HCT116 (cell line): Measurements from ENCODE around the gene RIMS1. TPM values are rescaled to one million over a fixed set of nuclear protein-coding genes. Genes with fewer than 3 reads are reported as not detected.

Experiments
- ATAC-seq: fragments of 200-7000 bp; cut with Tn5 transposase; 2 replicates; pipeline ENCODE4 v1.9.1; 2020; ENCODE audit warnings: mild to moderate bottlenecking, moderate library complexity
- BruUV-seq: library from RNA; stranded (reverse); fragments of 400-500 nt; replicated peaks from 2 replicates; lab custom pipeline; 2021; lab: Mats Ljungman, UMichigan
- CTCF ChIA-PET: fragments of 300-600 bp; sonication (Branson Sonifier 250); formaldehyde crosslinking; loops from one replicate; lab custom pipeline; 2021; ENCODE audit warnings: antibody characterized with exemption; lab: Charles Lee
- POLR2A ChIA-PET: fragments of 300-600, 350-600 bp; sonication (Branson Sonifier 250); formaldehyde crosslinking; loops from one replicate; lab custom pipeline; 2021; ENCODE audit warnings: antibody characterized with exemption; lab: Charles Lee
- RAD21 ChIA-PET, 2 experiments: fragments of 300-600 bp; sonication (Branson Sonifier 250); formaldehyde crosslinking; loops; one replicate each; lab custom pipeline; 2023; ENCODE audit warnings: low total read pairs in 2 of 2; ENCODE audit not compliant: uncharacterized antibody in 2 of 2, unreplicated experiment in 2 of 2, low non-redundant PET in 1 of 2; lab: Charles Lee
- DNase-seq: peaks from one replicate; pipeline ENCODE4 v3.0.0-alpha.2; 2010; ENCODE audit warnings: low read depth, low spot score
- H2AFZ ChIP-seq: fragments of 200-600 bp; shearing (Covaris generic), sonication (generic); 2 replicates; pipeline ENCODE4 v1.6.1; 2017; ENCODE audit warnings: low read depth, mixed run types, mixed read lengths, antibody characterized with exemption, low read length; ENCODE audit not compliant: poor library complexity, severe bottlenecking
- H3K27ac ChIP-seq: 2 replicates; pipeline ENCODE4 v1.5.1; 2012; ENCODE audit warnings: low read depth, low read length
- H3K27me3 ChIP-seq: fragments of 200-600 bp; sonication (generic); 2 replicates; pipeline ENCODE4 v1.6.1; 2016; ENCODE audit warnings: mixed run types, low read length, mixed read lengths; ENCODE audit not compliant: insufficient read depth
- H3K36me3 ChIP-seq, 2 experiments: fragments of 200-500 bp in 1 of 2; fragments of 200-600 bp in 1 of 2; sonication (Bioruptor generic) in 1 of 2; sonication (generic) in 1 of 2; 2 replicates each; pipeline versions ENCODE4 v1.5.1 to v1.6.1; 2014 to 2016; ENCODE audit warnings: low read length in 2 of 2, inconsistent platforms in 1 of 2, mixed read lengths in 1 of 2, mixed run types in 1 of 2; ENCODE audit not compliant: insufficient read depth in 2 of 2, control insufficient read depth in 1 of 2
- H3K4me1 ChIP-seq, 2 experiments: fragments of 200-600 bp in 1 of 2; sonication (generic) in 1 of 2; 2 replicates each; pipeline versions ENCODE4 v1.5.1 to v1.6.1; 2012 to 2017; ENCODE audit warnings: low read length in 2 of 2, inconsistent platforms in 1 of 2, mild to moderate bottlenecking in 1 of 2, mixed read lengths in 1 of 2, mixed run types in 1 of 2, moderate library complexity in 1 of 2; ENCODE audit not compliant: insufficient read depth in 2 of 2, control insufficient read depth in 1 of 2
- H3K4me2 ChIP-seq: fragments of 200-600 bp; sonication (generic); 2 replicates; pipeline ENCODE4 v1.6.1; 2017; ENCODE audit warnings: mixed run types, low read length, mixed read lengths
- H3K4me3 ChIP-seq, 2 experiments: fragments of 200-600 bp in 1 of 2; sonication (generic) in 1 of 2; replicated peaks in 1 of 2; 2 replicates each; pipeline ENCODE4 v1.5.1; 2011 to 2016; ENCODE audit warnings: low read length in 2 of 2, control low read depth in 1 of 2, low read depth in 1 of 2, mild to moderate bottlenecking in 1 of 2, mixed read lengths in 1 of 2, mixed run types in 1 of 2
- H3K79me2 ChIP-seq: fragments of 200-600 bp; sonication (generic); 2 replicates; pipeline ENCODE4 v1.6.1; 2017; ENCODE audit warnings: mild to moderate bottlenecking, mixed run types, low read length, moderate library complexity, mixed read lengths; ENCODE audit not compliant: insufficient read depth
- H3K9ac ChIP-seq: fragments of 200-600 bp; sonication (generic); 2 replicates; pipeline ENCODE4 v1.6.1; 2016; ENCODE audit warnings: low read length, mixed read lengths
- H3K9me2 ChIP-seq: fragments of 200-600 bp; sonication (generic), shearing (Covaris generic); 2 replicates; pipeline ENCODE4 v1.6.1; 2017; ENCODE audit warnings: mixed run types, mild to moderate bottlenecking, moderate library complexity; ENCODE audit not compliant: insufficient read depth
- H3K9me3 ChIP-seq, 2 experiments: fragments of 200-500 bp in 1 of 2; fragments of 200-600 bp in 1 of 2; sonication (Bioruptor generic) in 1 of 2; sonication (generic) in 1 of 2; 2 replicates each; pipeline ENCODE4 v1.6.1; 2014 to 2017; ENCODE audit warnings: low read length in 2 of 2, mixed read lengths in 2 of 2, inconsistent platforms in 1 of 2, low read depth in 1 of 2, mild to moderate bottlenecking in 1 of 2, mixed run types in 1 of 2, moderate library complexity in 1 of 2; ENCODE audit not compliant: control insufficient read depth in 1 of 2, insufficient read depth in 1 of 2
- H4K20me1 ChIP-seq: fragments of 200-600 bp; sonication (generic), shearing (Covaris generic); 2 replicates; pipeline ENCODE4 v1.6.1; 2017; ENCODE audit warnings: mixed run types, mild to moderate bottlenecking, moderate library complexity; ENCODE audit not compliant: insufficient read depth
- CBX3 ChIP-seq: IDR thresholded peaks from 2 replicates; pipeline ENCODE4 v1.6.1; 2012; ENCODE audit warnings: low read depth
- CEBPB ChIP-seq: IDR thresholded peaks from 2 replicates; pipeline ENCODE4 v1.6.1; 2012; ENCODE audit warnings: low read depth
- EGR1 ChIP-seq: IDR thresholded peaks from 2 replicates; pipeline ENCODE4 v1.6.1; 2012; ENCODE audit warnings: low read depth
- ELF1 ChIP-seq: IDR thresholded peaks from 2 replicates; pipeline ENCODE4 v1.6.1; 2012; ENCODE audit warnings: low read depth, borderline replicate concordance
- FOSL1 ChIP-seq: IDR thresholded peaks from 2 replicates; pipeline ENCODE4 v1.6.1; 2012; ENCODE audit warnings: low read depth
- POLR2AphosphoS5 ChIP-seq: IDR thresholded peaks from 2 replicates; pipeline ENCODE4 v1.6.1; 2011; ENCODE audit warnings: mild to moderate bottlenecking, low read depth, low read length, moderate library complexity
- SIN3A ChIP-seq: IDR thresholded peaks from 2 replicates; pipeline ENCODE4 v1.6.1; 2012; ENCODE audit warnings: low read depth
- SRF ChIP-seq: IDR thresholded peaks from 2 replicates; pipeline ENCODE4 v1.6.1; 2012; ENCODE audit warnings: low read depth
- YY1 ChIP-seq: IDR thresholded peaks from 2 replicates; pipeline ENCODE4 v1.6.1; 2011; ENCODE audit warnings: low read length, low read depth, moderate library complexity, mild to moderate bottlenecking; ENCODE audit not compliant: insufficient replicate concordance; ENCODE audit errors: extremely low read depth
- intact Hi-C: fragments of 100-400 bp; cut with micrococcal nuclease; formaldehyde crosslinking; loops from 2 replicates; pipeline ENCODE4 v1.10.0; 2022
- total RNA-seq: library from RNA; stranded (reverse); gene quantifications from one replicate; pipeline ENCODE4 v1.2.1, GENCODE V29; 2021; ENCODE audit not compliant: unreplicated experiment
- TF ChIP-seq, protein P1 (sequence below): IDR thresholded peaks from 2 replicates; pipeline ENCODE4 v1.6.1; 2012; ENCODE audit warnings: low read depth
- TF ChIP-seq, protein P2 (sequence below): IDR thresholded peaks from 2 replicates; pipeline ENCODE4 v1.6.1; 2012
- TF ChIP-seq, protein P3 (sequence below): IDR thresholded peaks from 2 replicates; pipeline ENCODE4 v1.6.1; 2012
- TF ChIP-seq, protein P4 (sequence below), 3 experiments: fragments of 200-600 bp in 1 of 3; sonication (generic) in 1 of 3; IDR thresholded peaks in 2 of 3; conservative IDR thresholded peaks in 1 of 3; 2 replicates each; pipeline ENCODE4 v1.5.1; 2012 to 2017; ENCODE audit warnings: low read depth in 2 of 3, low read length in 2 of 3, antibody characterized with exemption in 1 of 3, borderline replicate concordance in 1 of 3, control low read depth in 1 of 3, mild to moderate bottlenecking in 1 of 3, mixed read lengths in 1 of 3, mixed run types in 1 of 3, moderate library complexity in 1 of 3; ENCODE audit not compliant: insufficient read depth in 1 of 3

Gene RIMS1
- total RNA-seq, 1 experiment from 2014 or later = not detected

DNA sequence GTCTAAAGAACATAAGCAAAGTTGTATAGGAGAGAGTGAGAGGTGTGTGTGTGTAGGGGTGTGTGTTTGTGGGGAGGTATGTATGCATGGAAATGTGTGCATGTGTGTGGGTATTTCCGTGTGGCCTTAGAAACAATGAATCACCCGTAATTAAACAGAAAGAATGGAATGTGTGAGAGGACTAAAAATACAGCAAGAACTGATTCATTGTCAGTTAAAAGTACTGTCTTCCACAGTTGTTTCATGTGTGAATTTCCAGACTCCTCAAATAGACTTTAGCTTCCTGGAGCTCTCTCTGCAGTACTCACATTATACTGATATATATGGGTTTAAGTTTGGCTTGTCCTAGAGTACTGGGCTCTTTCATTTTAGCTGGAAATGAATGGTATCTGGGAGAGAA, 145.7 kb downstream of the RIMS1 start:
- CTCF ChIA-PET = no interaction called here
- no peaks in the 10 kb centered on the region for H4K20me1 ChIP-seq
- H3K9ac ChIP-seq = no peak overlapping the region
- RAD21 ChIA-PET = no interaction called here
- H3K4me2 ChIP-seq = no peak overlapping the region
- no peaks in the 10 kb centered on the region for H3K4me1 ChIP-seq
- DNase-seq (no peak), ATAC-seq (no peak)
- H3K9me3 ChIP-seq = no peaks in the 10 kb centered on the region
- no peaks in the 10 kb centered on the region for H3K36me3 ChIP-seq
- BruUV-seq = no TSS peak
- no peaks in the 10 kb centered on the region for H3K27me3 ChIP-seq
- intact Hi-C loops = no loop called here
- H3K27ac ChIP-seq = no peak overlapping the region
- H3K4me3 ChIP-seq = no peak overlapping the region
- H2AFZ ChIP-seq = no peak overlapping the region
- H3K79me2 ChIP-seq = no peaks in the 10 kb centered on the region
- no peaks in the 10 kb centered on the region for H3K9me2 ChIP-seq
- no peak for TF ChIP-seq YY1
- no peak for TF ChIP-seq EGR1
- no peak for TF ChIP-seq CEBPB
- no peak for TF ChIP-seq POLR2AphosphoS5
- TF ChIP-seq SRF = no peak
- TF ChIP-seq, protein P1, sequence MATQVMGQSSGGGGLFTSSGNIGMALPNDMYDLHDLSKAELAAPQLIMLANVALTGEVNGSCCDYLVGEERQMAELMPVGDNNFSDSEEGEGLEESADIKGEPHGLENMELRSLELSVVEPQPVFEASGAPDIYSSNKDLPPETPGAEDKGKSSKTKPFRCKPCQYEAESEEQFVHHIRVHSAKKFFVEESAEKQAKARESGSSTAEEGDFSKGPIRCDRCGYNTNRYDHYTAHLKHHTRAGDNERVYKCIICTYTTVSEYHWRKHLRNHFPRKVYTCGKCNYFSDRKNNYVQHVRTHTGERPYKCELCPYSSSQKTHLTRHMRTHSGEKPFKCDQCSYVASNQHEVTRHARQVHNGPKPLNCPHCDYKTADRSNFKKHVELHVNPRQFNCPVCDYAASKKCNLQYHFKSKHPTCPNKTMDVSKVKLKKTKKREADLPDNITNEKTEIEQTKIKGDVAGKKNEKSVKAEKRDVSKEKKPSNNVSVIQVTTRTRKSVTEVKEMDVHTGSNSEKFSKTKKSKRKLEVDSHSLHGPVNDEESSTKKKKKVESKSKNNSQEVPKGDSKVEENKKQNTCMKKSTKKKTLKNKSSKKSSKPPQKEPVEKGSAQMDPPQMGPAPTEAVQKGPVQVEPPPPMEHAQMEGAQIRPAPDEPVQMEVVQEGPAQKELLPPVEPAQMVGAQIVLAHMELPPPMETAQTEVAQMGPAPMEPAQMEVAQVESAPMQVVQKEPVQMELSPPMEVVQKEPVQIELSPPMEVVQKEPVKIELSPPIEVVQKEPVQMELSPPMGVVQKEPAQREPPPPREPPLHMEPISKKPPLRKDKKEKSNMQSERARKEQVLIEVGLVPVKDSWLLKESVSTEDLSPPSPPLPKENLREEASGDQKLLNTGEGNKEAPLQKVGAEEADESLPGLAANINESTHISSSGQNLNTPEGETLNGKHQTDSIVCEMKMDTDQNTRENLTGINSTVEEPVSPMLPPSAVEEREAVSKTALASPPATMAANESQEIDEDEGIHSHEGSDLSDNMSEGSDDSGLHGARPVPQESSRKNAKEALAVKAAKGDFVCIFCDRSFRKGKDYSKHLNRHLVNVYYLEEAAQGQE = no peak
- TF ChIP-seq FOSL1 = no peak
- TF ChIP-seq, protein P2, sequence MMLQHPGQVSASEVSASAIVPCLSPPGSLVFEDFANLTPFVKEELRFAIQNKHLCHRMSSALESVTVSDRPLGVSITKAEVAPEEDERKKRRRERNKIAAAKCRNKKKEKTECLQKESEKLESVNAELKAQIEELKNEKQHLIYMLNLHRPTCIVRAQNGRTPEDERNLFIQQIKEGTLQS = no peak
- no peak for TF ChIP-seq SIN3A
- no peak for TF ChIP-seq CBX3
- TF ChIP-seq, protein P3, sequence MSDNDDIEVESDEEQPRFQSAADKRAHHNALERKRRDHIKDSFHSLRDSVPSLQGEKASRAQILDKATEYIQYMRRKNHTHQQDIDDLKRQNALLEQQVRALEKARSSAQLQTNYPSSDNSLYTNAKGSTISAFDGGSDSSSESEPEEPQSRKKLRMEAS = no peak
- TF ChIP-seq, protein P4, sequence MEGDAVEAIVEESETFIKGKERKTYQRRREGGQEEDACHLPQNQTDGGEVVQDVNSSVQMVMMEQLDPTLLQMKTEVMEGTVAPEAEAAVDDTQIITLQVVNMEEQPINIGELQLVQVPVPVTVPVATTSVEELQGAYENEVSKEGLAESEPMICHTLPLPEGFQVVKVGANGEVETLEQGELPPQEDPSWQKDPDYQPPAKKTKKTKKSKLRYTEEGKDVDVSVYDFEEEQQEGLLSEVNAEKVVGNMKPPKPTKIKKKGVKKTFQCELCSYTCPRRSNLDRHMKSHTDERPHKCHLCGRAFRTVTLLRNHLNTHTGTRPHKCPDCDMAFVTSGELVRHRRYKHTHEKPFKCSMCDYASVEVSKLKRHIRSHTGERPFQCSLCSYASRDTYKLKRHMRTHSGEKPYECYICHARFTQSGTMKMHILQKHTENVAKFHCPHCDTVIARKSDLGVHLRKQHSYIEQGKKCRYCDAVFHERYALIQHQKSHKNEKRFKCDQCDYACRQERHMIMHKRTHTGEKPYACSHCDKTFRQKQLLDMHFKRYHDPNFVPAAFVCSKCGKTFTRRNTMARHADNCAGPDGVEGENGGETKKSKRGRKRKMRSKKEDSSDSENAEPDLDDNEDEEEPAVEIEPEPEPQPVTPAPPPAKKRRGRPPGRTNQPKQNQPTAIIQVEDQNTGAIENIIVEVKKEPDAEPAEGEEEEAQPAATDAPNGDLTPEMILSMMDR (IDR thresholded peaks at IDR 0.05 in 2 of 3, conservative IDR thresholded peaks at IDR 0.05 in 1 of 3; ENCODE audit: borderline replicate concordance in 1 of 3, insufficient read depth in 1 of 3, low read depth in 2 of 3, low read length in 2 of 3) = no peak
- no peak for TF ChIP-seq ELF1
- POLR2A ChIA-PET = no interaction called here
